DND-41 (cell line): ENCODE results near the gene FAM111B.

Source experiments
- ATAC-seq: fragments of 200-7000 bp; cut with Tn5 transposase; 3 replicates; pipeline ENCODE4 v1.9.1; 2021; ENCODE audit warnings: low read depth; ENCODE audit not compliant: insufficient read depth
- DNase-seq: peaks from one replicate; pipeline ENCODE4 v3.0.0-alpha.2; 2020
- H2AFZ ChIP-seq: 2 replicates; pipeline ENCODE4 v1.6.0; 2012; ENCODE audit warnings: low read depth, low read length
- H3K27ac ChIP-seq: 2 replicates; pipeline ENCODE4 v1.5.1; 2012; ENCODE audit warnings: low read length, inconsistent platforms
- H3K27me3 ChIP-seq: fragments of 200-600 bp; sonication (generic); 2 replicates; pipeline ENCODE4 v1.6.0; 2012; ENCODE audit warnings: low read length, mild to moderate bottlenecking, inconsistent platforms; ENCODE audit not compliant: insufficient read depth, poor library complexity
- H3K36me3 ChIP-seq: 2 replicates; pipeline ENCODE4 v1.5.1; 2012; ENCODE audit warnings: low read length, inconsistent platforms; ENCODE audit not compliant: insufficient read depth
- H3K4me1 ChIP-seq: 2 replicates; pipeline ENCODE4 v1.5.1; 2012; ENCODE audit warnings: mild to moderate bottlenecking, low read length; ENCODE audit not compliant: insufficient read depth
- H3K4me2 ChIP-seq: 2 replicates; pipeline ENCODE4 v1.6.0; 2012; ENCODE audit warnings: mild to moderate bottlenecking, moderate library complexity, low read length, inconsistent platforms; ENCODE audit not compliant: insufficient read depth
- H3K4me3 ChIP-seq, 2 experiments: fragments of 200-600 bp in 1 of 2; shearing (Covaris generic) in 1 of 2; 2 replicates each; pipeline ENCODE4 v1.5.1; 2012 to 2016; ENCODE audit warnings: inconsistent platforms in 2 of 2, low read length in 2 of 2, mild to moderate bottlenecking in 2 of 2, low read depth in 1 of 2, moderate library complexity in 1 of 2
- H3K79me2 ChIP-seq: 2 replicates; pipeline ENCODE4 v1.6.0; 2012; ENCODE audit warnings: low read length, inconsistent platforms; ENCODE audit not compliant: insufficient read depth
- H3K9ac ChIP-seq: 2 replicates; pipeline ENCODE4 v1.6.0; 2012; ENCODE audit warnings: low read depth, mild to moderate bottlenecking, inconsistent platforms, low read length, moderate library complexity
- H3K9me3 ChIP-seq: 2 replicates; pipeline ENCODE4 v1.5.1; 2012; ENCODE audit warnings: low read length, moderate library complexity, mild to moderate bottlenecking, inconsistent platforms; ENCODE audit not compliant: insufficient read depth, severe bottlenecking
- H4K20me1 ChIP-seq: 2 replicates; pipeline ENCODE4 v1.6.0; 2012; ENCODE audit warnings: low read length; ENCODE audit not compliant: insufficient read depth
- CTCF ChIP-seq: IDR thresholded peaks from 2 replicates; pipeline ENCODE4 v1.5.1; 2012; ENCODE audit warnings: borderline replicate concordance, low read length, moderate library complexity, mild to moderate bottlenecking; ENCODE audit not compliant: poor library complexity, severe bottlenecking; ENCODE audit errors: extremely low read depth
- EZH2 ChIP-seq: IDR thresholded peaks from 3 replicates; pipeline ENCODE4 v1.6.1; 2012; ENCODE audit warnings: borderline replicate concordance, low read depth, mild to moderate bottlenecking, moderate library complexity, low read length, inconsistent platforms; ENCODE audit not compliant: severe bottlenecking

Gene FAM111B

GRCh38 chr11:59141191-59141590, 34.2 kb downstream of the FAM111B start:
- Histone ChIP-seq H3K4me1 (peaks cover 45% of the 10 kb centered on the region), H4K20me1 (no peaks in the 10 kb centered on the region; the same call in 1 of the 2 replicates), H3K4me3 (peak overlapping the region in 1 of 2 experiments; percentile 80; a peak in 3 of 4 replicates), H3K79me2 (peaks cover 55% of the 10 kb centered on the region), H3K27me3 (no peaks in the 10 kb centered on the region), H3K9me3 (no peaks in the 10 kb centered on the region), H3K36me3 (peaks cover 21% of the 10 kb centered on the region), H3K9ac (peak overlapping the region; percentile 84), H2AFZ (no peak overlapping the region), H3K27ac (peak overlapping the region; percentile 21; the same call in 1 of the 2 replicates), H3K4me2 (peak overlapping the region; percentile 74)
- ATAC-seq (no peak), DNase-seq (no peak)
- TF ChIP-seq CTCF = no peak
- TF ChIP-seq EZH2 = no peak

- Histone ChIP-seq H3K4me1 (peaks cover 49% of the 10 kb centered on the region), H3K36me3 (peaks cover 28% of the 10 kb centered on the region), H3K9ac (peak overlapping the region; percentile 84), H3K4me3 (peak overlapping the region; percentile 70 to 80; a peak in 3 of 4 replicates), H3K27me3 (no peaks in the 10 kb centered on the region), H3K9me3 (no peaks in the 10 kb centered on the region), H3K79me2 (peaks cover 62% of the 10 kb centered on the region), H4K20me1 (no peaks in the 10 kb centered on the region; the same call in 1 of the 2 replicates), H3K4me2 (peak overlapping the region; percentile 74), H2AFZ (peak overlapping the region; percentile 64), H3K27ac (peak overlapping the region; percentile 93)
- no peak for DNase-seq
- no peak for ATAC-seq
- TF ChIP-seq CTCF (no peak), EZH2 (no peak)
Measured at GRCh38 chr11:59141673-59142460, 34.8 kb downstream of the FAM111B start.

- peak within 1 kb of the TSS; percentile 74 for H3K4me2 ChIP-seq
- H3K9ac ChIP-seq = peak within 1 kb of the TSS; percentile 84
- peaks cover 58% of the 10 kb centered on the region for H3K4me1 ChIP-seq
- DNase-seq (peak; percentile 95), ATAC-seq (peak; percentile 83)
- peak; percentile 67 for TF ChIP-seq CTCF
- no peak for TF ChIP-seq EZH2
- H4K20me1 ChIP-seq = peaks cover 1% of the 10 kb centered on the region; the same call in 1 of the 2 replicates
- H3K36me3 ChIP-seq = peaks cover 30% of the 10 kb centered on the region
- H2AFZ ChIP-seq = peak within 1 kb of the TSS; percentile 64
- peak within 1 kb of the TSS; percentile 93 for H3K27ac ChIP-seq
- H3K27me3 ChIP-seq = no peaks in the 10 kb centered on the region
- no peaks in the 10 kb centered on the region for H3K9me3 ChIP-seq
- H3K4me3 ChIP-seq = peak within 1 kb of the TSS; percentile 70 to 80
- peaks cover 71% of the 10 kb centered on the region for H3K79me2 ChIP-seq
Measured at GRCh38 chr11:59142530-59143507, 35.8 kb downstream of the FAM111B start, which contains the start of gene FAM111A. Gene FAM111A (plus strand): TSS chr11:59142856. CDS start chr11:59148873, 6,017 bp downstream.
